Breast epithelium (tissue), 4 donors: Measurements from ENCODE around the gene BZW2. TPM values are rescaled to one million over a fixed set of nuclear protein-coding genes. Genes with fewer than 3 reads are reported as not detected.

Experiments
- DNase-seq, 2 donors: peaks; one replicate each; pipeline ENCODE4 v3.0.0-alpha.2; 2019; ENCODE audit warnings: low spot score in 2 of 2
- H3K27ac ChIP-seq, 2 donors: fragments of 200-600 bp; sonication (generic) in 1 of 2; one replicate each; pipeline ENCODE4 v1.5.1; 2016 to 2019; ENCODE audit warnings: mild to moderate bottlenecking in 1 of 2
- H3K27me3 ChIP-seq, 2 donors: fragments of 200-600 bp; sonication (generic) in 1 of 2; one replicate each; pipeline versions ENCODE4 v1.5.1 to v1.6.0; 2017 to 2019; ENCODE audit warnings: control low read depth in 1 of 2, mild to moderate bottlenecking in 1 of 2
- H3K36me3 ChIP-seq: fragments of 200-600 bp; one replicate; pipeline ENCODE4 v1.5.1; 2019
- H3K4me1 ChIP-seq, 2 donors: fragments of 200-600 bp; sonication (generic); one replicate each; pipeline ENCODE4 v1.5.1; 2016 to 2019; ENCODE audit warnings: control low read depth in 1 of 2
- H3K4me3 ChIP-seq, 3 donors: fragments of 200-600 bp; sonication (generic); 1 replicate in 2 of 3; 2 replicates in 1 of 3; pipeline ENCODE4 v1.5.1; 2016 to 2019; ENCODE audit warnings: mild to moderate bottlenecking in 3 of 3, moderate library complexity in 2 of 3
- H3K9me3 ChIP-seq, 2 donors: fragments of 200-600 bp; sonication (generic) in 1 of 2; one replicate each; pipeline ENCODE4 v1.5.1; 2016 to 2019; ENCODE audit warnings: control low read depth in 1 of 2
- POLR2A ChIP-seq: fragments of 450-650 bp; IDR thresholded peaks from one replicate; pipeline ENCODE4 v1.6.1; 2016; ENCODE audit warnings: antibody characterized with exemption, mild to moderate bottlenecking, moderate library complexity
- POLR2AphosphoS5 ChIP-seq, 3 donors: sonication (generic); formaldehyde crosslinking; IDR thresholded peaks; one replicate each; pipeline ENCODE4 v1.6.1; 2017; ENCODE audit warnings: antibody characterized with exemption in 3 of 3
- intact Hi-C: fragments of 100-400 bp; cut with DNase I; formaldehyde crosslinking; loops from one replicate; pipeline ENCODE4 v1.15.1; 2023; ENCODE audit warnings: low total_unique reads
- total RNA-seq, 3 donors: library from RNA; depleted of rRNA; stranded (reverse); fragments of >200 nt; gene quantifications; one replicate each; pipeline ENCODE4 v1.1.0, GENCODE V29; 2016
- TF ChIP-seq, protein P1 (sequence below), 3 donors: fragments of 450-650 bp; IDR thresholded peaks; one replicate each; pipeline ENCODE4 v1.5.1; 2016 to 2017; ENCODE audit warnings: antibody characterized with exemption in 3 of 3, mild to moderate bottlenecking in 3 of 3, moderate library complexity in 3 of 3

The BZW2 gene
- total RNA-seq, 3 donors from 2014 or later, result 55.7 to 68.8 (median 68.2) TPM

DNA sequence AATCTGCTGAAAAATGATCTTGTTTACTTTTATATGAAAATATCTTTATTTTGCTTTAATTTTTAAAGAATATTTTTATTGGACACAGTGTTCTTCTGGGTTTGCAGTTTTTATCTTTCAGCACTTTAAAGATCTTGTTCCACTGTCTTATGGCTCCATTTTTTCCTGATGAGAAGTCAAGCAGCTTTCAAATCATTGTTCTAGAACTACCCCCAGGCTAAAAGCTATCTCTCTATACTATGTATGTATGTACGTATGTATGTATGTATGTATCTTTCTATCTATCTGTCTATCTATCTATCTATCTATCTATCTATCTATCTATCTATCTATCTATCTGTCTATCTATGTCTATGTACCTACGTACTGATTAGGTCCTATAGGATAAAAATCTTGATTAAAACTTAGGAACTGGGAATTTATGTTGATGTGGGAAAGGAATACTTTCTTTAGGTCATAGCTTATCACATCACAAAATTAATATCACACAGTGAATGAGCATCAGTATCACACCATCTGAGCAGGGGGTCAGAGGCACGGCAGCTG lies 72.2 kb downstream of the BZW2 start:
- Histone ChIP-seq H3K9me3 (no peaks in the 10 kb centered on the region), H3K4me3 (no peak overlapping the region), H3K36me3 (no peaks in the 10 kb centered on the region), H3K27me3 (no peaks in the 10 kb centered on the region), H3K27ac (no peak overlapping the region), H3K4me1 (no peaks in the 10 kb centered on the region)
- intact Hi-C loops, result no loop called here
- no peak for DNase-seq
- no peak for TF ChIP-seq POLR2AphosphoS5 (IDR thresholded peaks at IDR 0.05)
- TF ChIP-seq, protein P1, sequence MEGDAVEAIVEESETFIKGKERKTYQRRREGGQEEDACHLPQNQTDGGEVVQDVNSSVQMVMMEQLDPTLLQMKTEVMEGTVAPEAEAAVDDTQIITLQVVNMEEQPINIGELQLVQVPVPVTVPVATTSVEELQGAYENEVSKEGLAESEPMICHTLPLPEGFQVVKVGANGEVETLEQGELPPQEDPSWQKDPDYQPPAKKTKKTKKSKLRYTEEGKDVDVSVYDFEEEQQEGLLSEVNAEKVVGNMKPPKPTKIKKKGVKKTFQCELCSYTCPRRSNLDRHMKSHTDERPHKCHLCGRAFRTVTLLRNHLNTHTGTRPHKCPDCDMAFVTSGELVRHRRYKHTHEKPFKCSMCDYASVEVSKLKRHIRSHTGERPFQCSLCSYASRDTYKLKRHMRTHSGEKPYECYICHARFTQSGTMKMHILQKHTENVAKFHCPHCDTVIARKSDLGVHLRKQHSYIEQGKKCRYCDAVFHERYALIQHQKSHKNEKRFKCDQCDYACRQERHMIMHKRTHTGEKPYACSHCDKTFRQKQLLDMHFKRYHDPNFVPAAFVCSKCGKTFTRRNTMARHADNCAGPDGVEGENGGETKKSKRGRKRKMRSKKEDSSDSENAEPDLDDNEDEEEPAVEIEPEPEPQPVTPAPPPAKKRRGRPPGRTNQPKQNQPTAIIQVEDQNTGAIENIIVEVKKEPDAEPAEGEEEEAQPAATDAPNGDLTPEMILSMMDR (IDR thresholded peaks at IDR 0.05), result no peak
- TF ChIP-seq POLR2A, result no peak

DNA sequence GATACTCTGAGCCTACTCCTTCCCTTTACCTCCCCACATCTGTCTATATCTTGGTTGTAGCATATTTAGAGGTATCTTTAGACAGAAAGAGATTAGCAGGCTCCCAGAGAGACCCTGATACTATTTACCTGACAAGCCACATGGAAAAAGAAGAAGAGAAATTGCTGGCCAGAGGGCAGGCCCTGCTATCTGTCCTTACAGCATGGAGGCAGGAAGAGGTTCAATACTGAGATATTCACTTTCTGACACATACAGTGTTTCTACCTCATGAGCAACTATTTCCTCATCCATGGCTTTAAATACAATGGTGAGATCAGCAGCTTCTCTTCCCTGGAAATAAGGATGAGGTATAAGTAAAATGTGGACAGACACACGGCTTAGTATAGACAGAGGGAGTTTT lies 73.7 kb downstream of the BZW2 start:
- H3K9me3 ChIP-seq, result no peaks in the 10 kb centered on the region

DNA sequence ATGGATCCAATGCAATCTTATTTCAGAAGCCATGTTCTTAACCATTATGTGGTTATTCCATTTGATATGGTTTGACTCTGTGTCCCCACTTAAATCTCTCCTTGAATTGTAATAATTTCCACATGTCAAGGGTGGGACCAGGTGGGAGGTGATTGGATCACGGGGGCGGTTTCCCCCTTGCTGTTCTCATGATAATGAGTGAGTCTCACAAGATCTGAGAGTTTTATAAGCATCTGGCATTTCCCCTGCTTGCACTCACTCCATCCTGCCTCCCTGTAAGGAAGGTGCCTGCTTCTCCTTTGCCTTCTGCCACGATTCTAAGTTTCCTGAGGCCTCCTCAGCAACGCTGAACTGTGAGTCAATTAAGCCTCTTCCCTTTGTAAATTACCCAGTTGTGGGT lies 75.6 kb downstream of the BZW2 start:
- Histone ChIP-seq H3K36me3 (no peaks in the 10 kb centered on the region), H3K27ac (no peak overlapping the region), H3K9me3 (no peaks in the 10 kb centered on the region), H3K4me3 (no peak overlapping the region), H3K4me1 (no peaks in the 10 kb centered on the region), H3K27me3 (no peaks in the 10 kb centered on the region)
- TF ChIP-seq POLR2A (no peak), POLR2AphosphoS5 (IDR thresholded peaks at IDR 0.05) (no peak)
- TF ChIP-seq, protein P1 (IDR thresholded peaks at IDR 0.05), result no peak
- intact Hi-C loops, result no loop called here
- no peak for DNase-seq

More for the DNA sequence above, 73.7 kb downstream of the BZW2 start:
- Histone ChIP-seq H3K4me3 (no peak overlapping the region), H3K4me1 (no peaks in the 10 kb centered on the region), H3K36me3 (no peaks in the 10 kb centered on the region), H3K27ac (no peak overlapping the region), H3K27me3 (no peaks in the 10 kb centered on the region)
- TF ChIP-seq, protein P1 (IDR thresholded peaks at IDR 0.05), result no peak
- TF ChIP-seq POLR2A, result no peak
- no peak for TF ChIP-seq POLR2AphosphoS5 (IDR thresholded peaks at IDR 0.05)
- intact Hi-C loops, result no loop called here
- DNase-seq, result no peak

DNA sequence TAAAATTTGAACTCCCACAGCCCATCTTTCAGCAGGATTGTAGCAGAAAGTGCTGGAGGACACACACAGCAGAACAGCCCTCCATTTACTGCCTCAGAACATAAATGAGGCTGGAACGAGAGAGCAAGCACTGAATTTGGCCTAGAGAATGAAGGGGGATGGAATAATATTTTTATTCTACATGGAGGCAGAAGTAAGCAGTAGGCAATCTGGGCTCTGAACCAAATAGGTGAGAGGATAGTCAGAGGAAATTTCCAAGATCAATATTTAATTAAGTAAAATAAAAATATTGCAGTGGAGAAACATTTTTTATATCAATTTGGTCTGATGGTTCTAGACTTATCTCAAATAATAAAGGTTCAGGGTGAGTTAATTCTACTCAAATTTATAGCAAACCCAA lies 78.4 kb downstream of the BZW2 start:
- no peaks in the 10 kb centered on the region for H3K27me3 ChIP-seq
- H3K9me3 ChIP-seq, result no peaks in the 10 kb centered on the region
- DNase-seq, result no peak
- no peaks in the 10 kb centered on the region for H3K4me1 ChIP-seq
- intact Hi-C loops, result no loop called here
- H3K27ac ChIP-seq, result no peak overlapping the region
- TF ChIP-seq, protein P1 (IDR thresholded peaks at IDR 0.05), result no peak
- TF ChIP-seq POLR2A, result no peak
- TF ChIP-seq POLR2AphosphoS5 (IDR thresholded peaks at IDR 0.05), result no peak
- H3K4me3 ChIP-seq, result no peak overlapping the region
- H3K36me3 ChIP-seq, result no peaks in the 10 kb centered on the region

DNA sequence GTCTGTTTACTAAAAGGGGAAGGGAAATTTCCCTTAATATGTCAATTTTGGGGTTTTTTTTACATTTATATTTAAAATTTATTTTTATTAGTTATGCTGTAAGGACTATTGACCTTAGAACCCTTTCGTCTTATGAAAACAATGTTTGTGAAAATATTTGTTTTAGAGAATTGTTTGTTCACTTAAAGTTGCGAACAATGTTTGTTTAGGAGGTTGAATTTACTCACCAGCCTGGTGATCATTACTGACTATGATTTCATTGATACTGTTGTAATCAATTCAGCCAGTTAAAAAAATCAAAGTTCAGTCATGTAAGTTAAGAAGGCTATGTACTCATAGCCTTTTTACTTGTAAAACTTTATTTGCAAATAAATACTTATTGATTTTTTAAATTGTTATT lies 80.2 kb downstream of the BZW2 start:
- TF ChIP-seq POLR2A (no peak), POLR2AphosphoS5 (IDR thresholded peaks at IDR 0.05) (no peak)
- TF ChIP-seq, protein P1 (IDR thresholded peaks at IDR 0.05), result no peak
- H3K4me1 ChIP-seq, result no peaks in the 10 kb centered on the region
- H3K36me3 ChIP-seq, result no peaks in the 10 kb centered on the region
- DNase-seq, result no peak
- no peak overlapping the region for H3K27ac ChIP-seq
- H3K9me3 ChIP-seq, result no peaks in the 10 kb centered on the region
- H3K27me3 ChIP-seq, result no peaks in the 10 kb centered on the region
- H3K4me3 ChIP-seq, result no peak overlapping the region
- intact Hi-C loops, result loop anchor here (5.0 kb wide), 1 partner anchor 956 kb away; no protein-coding TSS in a partner anchor
